ENCODE data around the gene ATP2A1. TPM values are rescaled to one million over a fixed set of nuclear protein-coding genes. Genes with fewer than 3 reads are reported as not detected.

The ATP2A1 gene
- 502 TPM for total RNA-seq

- H3K9ac ChIP-seq (ENCODE audit: low read depth in 1 of 3, low read length in 3 of 3) = peak within 1 kb of the TSS; percentile 86 to 98 (median 90)
- peaks cover 3 to 6% (median 5%) of the 10 kb centered on the region in 3 donors for H3K27me3 ChIP-seq (ENCODE audit: control insufficient read depth in 3 of 3, insufficient read depth in 3 of 3, low read length in 3 of 3)
- peaks cover 11 to 16% (median 14%) of the 10 kb centered on the region in 3 donors for H3K36me3 ChIP-seq (ENCODE audit: control insufficient read depth in 3 of 3, insufficient read depth in 3 of 3, low read length in 3 of 3)
- H3K4me1 ChIP-seq (ENCODE audit: control insufficient read depth in 3 of 3, insufficient read depth in 3 of 3, low read length in 3 of 3) = peaks cover 44 to 80% (median 77%) of the 10 kb centered on the region in 3 donors
- H3K4me3 ChIP-seq (ENCODE audit: low read length in 3 of 3) = peak within 1 kb of the TSS; percentile 84 to 87 (median 85)
- H3K27ac ChIP-seq (ENCODE audit: low read depth, low read length) = peak within 1 kb of the TSS; percentile 96
- H3K9me3 ChIP-seq (ENCODE audit: control insufficient read depth in 3 of 3, low read length in 3 of 3) = no peaks in the 10 kb centered on the region
Observed at GRCh38 chr16:28878083-28878926, at the start of gene ATP2A1. Gene ATP2A1 (plus strand): TSS chr16:28878488. CDS start chr16:28878672, 184 bp downstream.

- Histone ChIP-seq H3K4me3 (ENCODE audit: low read length in 3 of 3) (no peak overlapping the region), H3K36me3 (ENCODE audit: control insufficient read depth in 3 of 3, insufficient read depth in 3 of 3, low read length in 3 of 3) (peaks cover 80 to 87% (median 84%) of the 10 kb centered on the region in 3 donors), H3K27ac (ENCODE audit: low read depth, low read length) (no peak overlapping the region), H3K9ac (ENCODE audit: low read depth in 1 of 3, low read length in 3 of 3) (no peak overlapping the region), H3K4me1 (ENCODE audit: control insufficient read depth in 3 of 3, insufficient read depth in 3 of 3, low read length in 3 of 3) (peaks cover 13 to 16% (median 15%) of the 10 kb centered on the region in 3 donors), H3K9me3 (ENCODE audit: control insufficient read depth in 3 of 3, low read length in 3 of 3) (no peaks in the 10 kb centered on the region), H3K27me3 (ENCODE audit: control insufficient read depth in 3 of 3, insufficient read depth in 3 of 3, low read length in 3 of 3) (no peaks in the 10 kb centered on the region)
Observed at GRCh38 chr16:28829747-28830146, 48.5 kb upstream of the ATP2A1 start.

- H3K4me1 ChIP-seq (ENCODE audit: control insufficient read depth in 3 of 3, insufficient read depth in 3 of 3, low read length in 3 of 3) = peaks cover 6 to 9% (median 7%) of the 10 kb centered on the region in 3 donors
- no peaks in the 10 kb centered on the region for H3K27me3 ChIP-seq (ENCODE audit: control insufficient read depth in 3 of 3, insufficient read depth in 3 of 3, low read length in 3 of 3)
- H3K9me3 ChIP-seq (ENCODE audit: control insufficient read depth in 3 of 3, low read length in 3 of 3) = no peaks in the 10 kb centered on the region
- H3K27ac ChIP-seq (ENCODE audit: low read depth, low read length) = no peak overlapping the region
- no peak overlapping the region for H3K4me3 ChIP-seq (ENCODE audit: low read length in 3 of 3)
- peaks cover 88 to 92% (median 90%) of the 10 kb centered on the region in 3 donors for H3K36me3 ChIP-seq (ENCODE audit: control insufficient read depth in 3 of 3, insufficient read depth in 3 of 3, low read length in 3 of 3)
- H3K9ac ChIP-seq (ENCODE audit: low read depth in 1 of 3, low read length in 3 of 3) = peak overlapping the region in 1 of 3 donors; percentile 45
Observed at GRCh38 chr16:28830531-28830930, 47.8 kb upstream of the ATP2A1 start.

GRCh38 chr16:28834349-28834748, 43.9 kb upstream of the ATP2A1 start:
- Histone ChIP-seq H3K9me3 (ENCODE audit: control insufficient read depth in 3 of 3, low read length in 3 of 3) (no peaks in the 10 kb centered on the region), H3K4me3 (ENCODE audit: low read length in 3 of 3) (no peak overlapping the region), H3K27me3 (ENCODE audit: control insufficient read depth in 3 of 3, insufficient read depth in 3 of 3, low read length in 3 of 3) (no peaks in the 10 kb centered on the region), H3K36me3 (ENCODE audit: control insufficient read depth in 3 of 3, insufficient read depth in 3 of 3, low read length in 3 of 3) (peaks cover 74 to 79% (median 76%) of the 10 kb centered on the region in 3 donors), H3K9ac (ENCODE audit: low read depth in 1 of 3, low read length in 3 of 3) (no peak overlapping the region), H3K4me1 (ENCODE audit: control insufficient read depth in 3 of 3, insufficient read depth in 3 of 3, low read length in 3 of 3) (peaks cover 0 to 4% (median 3%) of the 10 kb centered on the region in 3 donors), H3K27ac (ENCODE audit: low read depth, low read length) (no peak overlapping the region)

GRCh38 chr16:28834873-28835863, 43.1 kb upstream of the ATP2A1 start:
- peaks cover 0 to 4% (median 3%) of the 10 kb centered on the region in 3 donors for H3K4me1 ChIP-seq (ENCODE audit: control insufficient read depth in 3 of 3, insufficient read depth in 3 of 3, low read length in 3 of 3)
- H3K27ac ChIP-seq (ENCODE audit: low read depth, low read length) = no peak overlapping the region
- no peak overlapping the region for H3K4me3 ChIP-seq (ENCODE audit: low read length in 3 of 3)
- H3K27me3 ChIP-seq (ENCODE audit: control insufficient read depth in 3 of 3, insufficient read depth in 3 of 3, low read length in 3 of 3) = no peaks in the 10 kb centered on the region
- H3K9ac ChIP-seq (ENCODE audit: low read depth in 1 of 3, low read length in 3 of 3) = no peak overlapping the region
- H3K9me3 ChIP-seq (ENCODE audit: control insufficient read depth in 3 of 3, low read length in 3 of 3) = no peaks in the 10 kb centered on the region
- H3K36me3 ChIP-seq (ENCODE audit: control insufficient read depth in 3 of 3, insufficient read depth in 3 of 3, low read length in 3 of 3) = peaks cover 66 to 71% (median 68%) of the 10 kb centered on the region in 3 donors

- H3K4me1 ChIP-seq (ENCODE audit: control insufficient read depth in 3 of 3, insufficient read depth in 3 of 3, low read length in 3 of 3) = peaks cover 0 to 4% (median 0%) of the 10 kb centered on the region in 3 donors
- peaks cover 57 to 62% (median 59%) of the 10 kb centered on the region in 3 donors for H3K36me3 ChIP-seq (ENCODE audit: control insufficient read depth in 3 of 3, insufficient read depth in 3 of 3, low read length in 3 of 3)
- H3K9ac ChIP-seq (ENCODE audit: low read depth in 1 of 3, low read length in 3 of 3) = no peak overlapping the region
- H3K4me3 ChIP-seq (ENCODE audit: low read length in 3 of 3) = no peak overlapping the region
- H3K27ac ChIP-seq (ENCODE audit: low read depth, low read length) = no peak overlapping the region
- no peaks in the 10 kb centered on the region for H3K27me3 ChIP-seq (ENCODE audit: control insufficient read depth in 3 of 3, insufficient read depth in 3 of 3, low read length in 3 of 3)
- H3K9me3 ChIP-seq (ENCODE audit: control insufficient read depth in 3 of 3, low read length in 3 of 3) = no peaks in the 10 kb centered on the region
Observed at GRCh38 chr16:28835864-28836760, 42.2 kb upstream of the ATP2A1 start.

GRCh38 chr16:28836761-28837064, 41.6 kb upstream of the ATP2A1 start:
- H3K27me3 ChIP-seq (ENCODE audit: control insufficient read depth in 3 of 3, insufficient read depth in 3 of 3, low read length in 3 of 3) = no peaks in the 10 kb centered on the region
- no peak overlapping the region for H3K9ac ChIP-seq (ENCODE audit: low read depth in 1 of 3, low read length in 3 of 3)
- H3K27ac ChIP-seq (ENCODE audit: low read depth, low read length) = no peak overlapping the region
- no peak overlapping the region for H3K4me3 ChIP-seq (ENCODE audit: low read length in 3 of 3)
- no peaks in the 10 kb centered on the region for H3K9me3 ChIP-seq (ENCODE audit: control insufficient read depth in 3 of 3, low read length in 3 of 3)
- H3K36me3 ChIP-seq (ENCODE audit: control insufficient read depth in 3 of 3, insufficient read depth in 3 of 3, low read length in 3 of 3) = peaks cover 51 to 56% (median 56%) of the 10 kb centered on the region in 3 donors
- peaks cover 0 to 4% (median 0%) of the 10 kb centered on the region in 3 donors for H3K4me1 ChIP-seq (ENCODE audit: control insufficient read depth in 3 of 3, insufficient read depth in 3 of 3, low read length in 3 of 3)

- no peak overlapping the region for H3K4me3 ChIP-seq (ENCODE audit: low read length in 3 of 3)
- H3K27ac ChIP-seq (ENCODE audit: low read depth, low read length) = no peak overlapping the region
- no peaks in the 10 kb centered on the region for H3K9me3 ChIP-seq (ENCODE audit: control insufficient read depth in 3 of 3, low read length in 3 of 3)
- H3K27me3 ChIP-seq (ENCODE audit: control insufficient read depth in 3 of 3, insufficient read depth in 3 of 3, low read length in 3 of 3) = no peaks in the 10 kb centered on the region
- H3K4me1 ChIP-seq (ENCODE audit: control insufficient read depth in 3 of 3, insufficient read depth in 3 of 3, low read length in 3 of 3) = peaks cover 0 to 4% (median 0%) of the 10 kb centered on the region in 3 donors
- peaks cover 51 to 57% (median 56%) of the 10 kb centered on the region in 3 donors for H3K36me3 ChIP-seq (ENCODE audit: control insufficient read depth in 3 of 3, insufficient read depth in 3 of 3, low read length in 3 of 3)
- H3K9ac ChIP-seq (ENCODE audit: low read depth in 1 of 3, low read length in 3 of 3) = no peak overlapping the region
Observed at GRCh38 chr16:28837672-28838557, 40.4 kb upstream of the ATP2A1 start.

All from skeletal muscle tissue (tissue), 4 donors.